DOHH2 (cell line): ENCODE results near the gene ZMAT2.

ENCODE experiments used
- H3F3A ChIP-seq: fragments of 200-600 bp; sonication (generic), shearing (Covaris generic); 2 replicates; pipeline ENCODE4 v1.6.0; 2016; ENCODE audit warnings: antibody characterized with exemption, mild to moderate bottlenecking; ENCODE audit not compliant: control insufficient read depth, insufficient read depth
- H3K27ac ChIP-seq: fragments of 200-600 bp; sonication (generic); 2 replicates; pipeline ENCODE4 v1.5.1; 2014; ENCODE audit warnings: low read depth, mild to moderate bottlenecking, low read length, moderate library complexity
- H3K27me3 ChIP-seq: fragments of 200-600 bp; sonication (generic); 2 replicates; pipeline ENCODE4 v1.6.1; 2014; ENCODE audit warnings: mild to moderate bottlenecking, low read length, mixed read lengths; ENCODE audit not compliant: control insufficient read depth
- H3K36me3 ChIP-seq: fragments of 200-600 bp; sonication (generic); 2 replicates; pipeline ENCODE4 v1.6.1; 2014; ENCODE audit warnings: mild to moderate bottlenecking, low read length, moderate library complexity, mixed read lengths; ENCODE audit not compliant: control insufficient read depth
- H3K4me1 ChIP-seq: fragments of 200-600 bp; sonication (generic); 2 replicates; pipeline ENCODE4 v1.6.1; 2014; ENCODE audit warnings: mild to moderate bottlenecking, low read length, mixed read lengths; ENCODE audit not compliant: control insufficient read depth
- H3K4me2 ChIP-seq: fragments of 200-600 bp; sonication (generic); 2 replicates; pipeline ENCODE4 v1.6.0; 2014; ENCODE audit warnings: mild to moderate bottlenecking, low read length, moderate library complexity
- H3K4me3 ChIP-seq: fragments of 200-600 bp; sonication (generic); 2 replicates; pipeline ENCODE4 v1.5.1; 2014; ENCODE audit warnings: mild to moderate bottlenecking, low read length, mixed read lengths
- H3K79me2 ChIP-seq: fragments of 200-600 bp; sonication (generic); 2 replicates; pipeline ENCODE4 v1.6.1; 2014; ENCODE audit warnings: mild to moderate bottlenecking, low read length, mixed read lengths; ENCODE audit not compliant: control insufficient read depth
- H3K9me2 ChIP-seq: fragments of 200-600 bp; sonication (generic); replicated peaks from 2 replicates; pipeline ENCODE4 v1.6.1; 2014; ENCODE audit warnings: mild to moderate bottlenecking, low read length, mixed read lengths; ENCODE audit not compliant: control insufficient read depth
- H3K9me3 ChIP-seq: fragments of 200-600 bp; sonication (generic); 2 replicates; pipeline ENCODE4 v1.6.1; 2014; ENCODE audit warnings: antibody characterized with exemption, low read length, mixed read lengths; ENCODE audit not compliant: control insufficient read depth, insufficient read depth
- H4K20me1 ChIP-seq: fragments of 200-600 bp; sonication (generic); 2 replicates; pipeline ENCODE4 v1.6.0; 2014; ENCODE audit warnings: low read depth, mild to moderate bottlenecking, antibody characterized with exemption, low read length, moderate library complexity; ENCODE audit not compliant: control insufficient read depth, insufficient read depth
- EZH2phosphoT487 ChIP-seq: fragments of 200-600 bp; sonication (generic); IDR thresholded peaks from 2 replicates; pipeline ENCODE4 v1.6.1; 2017; ENCODE audit warnings: borderline replicate concordance, mild to moderate bottlenecking, antibody characterized with exemption, low read length, moderate library complexity, mixed read lengths
- TF ChIP-seq, protein P1 (sequence below): fragments of 200-600 bp; sonication (generic); IDR thresholded peaks from one replicate; pipeline ENCODE4 v1.5.1; 2014; ENCODE audit warnings: antibody characterized with exemption, mild to moderate bottlenecking, low read depth, low read length; ENCODE audit not compliant: poor library complexity, severe bottlenecking

Gene ZMAT2

DNA sequence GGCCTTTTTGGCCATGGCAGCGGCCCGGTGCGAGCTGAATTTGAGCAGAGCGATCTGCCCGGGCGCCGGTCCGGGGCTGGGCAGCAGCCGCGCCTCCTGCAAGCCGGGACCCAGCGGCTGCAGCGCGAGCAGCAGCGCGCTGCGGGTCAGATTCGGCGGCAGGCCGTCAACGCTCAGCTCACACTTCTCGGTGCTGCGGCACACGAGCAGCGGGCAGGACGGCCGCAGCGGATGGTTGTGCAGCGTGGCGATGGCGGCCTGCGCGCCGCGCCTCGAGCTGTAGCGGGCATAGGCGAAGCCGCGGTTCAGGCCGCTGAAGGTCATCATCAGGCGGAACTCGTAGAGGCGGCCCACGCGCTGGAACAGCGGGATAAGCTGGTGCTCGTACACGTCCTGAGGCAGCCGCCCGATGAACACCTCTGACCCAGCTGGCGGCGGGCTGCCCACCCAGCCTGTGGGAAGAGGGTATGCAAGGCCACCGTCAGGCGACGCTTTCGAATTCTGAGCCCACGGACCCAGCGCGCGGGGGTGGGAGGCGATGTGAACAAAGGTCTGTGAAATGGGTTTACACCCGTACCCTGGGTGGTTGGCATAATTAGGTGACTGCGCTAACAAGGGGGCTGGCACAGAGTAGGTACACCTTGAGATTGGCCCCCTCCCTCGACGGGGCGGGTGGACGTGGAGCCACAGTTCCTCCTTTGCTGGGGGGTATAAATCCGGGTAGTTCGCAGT is 27.6 kb upstream of the ZMAT2 start:
- TF ChIP-seq EZH2phosphoT487, result no peak
- TF ChIP-seq, protein P1, sequence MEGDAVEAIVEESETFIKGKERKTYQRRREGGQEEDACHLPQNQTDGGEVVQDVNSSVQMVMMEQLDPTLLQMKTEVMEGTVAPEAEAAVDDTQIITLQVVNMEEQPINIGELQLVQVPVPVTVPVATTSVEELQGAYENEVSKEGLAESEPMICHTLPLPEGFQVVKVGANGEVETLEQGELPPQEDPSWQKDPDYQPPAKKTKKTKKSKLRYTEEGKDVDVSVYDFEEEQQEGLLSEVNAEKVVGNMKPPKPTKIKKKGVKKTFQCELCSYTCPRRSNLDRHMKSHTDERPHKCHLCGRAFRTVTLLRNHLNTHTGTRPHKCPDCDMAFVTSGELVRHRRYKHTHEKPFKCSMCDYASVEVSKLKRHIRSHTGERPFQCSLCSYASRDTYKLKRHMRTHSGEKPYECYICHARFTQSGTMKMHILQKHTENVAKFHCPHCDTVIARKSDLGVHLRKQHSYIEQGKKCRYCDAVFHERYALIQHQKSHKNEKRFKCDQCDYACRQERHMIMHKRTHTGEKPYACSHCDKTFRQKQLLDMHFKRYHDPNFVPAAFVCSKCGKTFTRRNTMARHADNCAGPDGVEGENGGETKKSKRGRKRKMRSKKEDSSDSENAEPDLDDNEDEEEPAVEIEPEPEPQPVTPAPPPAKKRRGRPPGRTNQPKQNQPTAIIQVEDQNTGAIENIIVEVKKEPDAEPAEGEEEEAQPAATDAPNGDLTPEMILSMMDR, result no peak
- H3F3A ChIP-seq, result peaks cover 10% of the 10 kb centered on the region
- no peak overlapping the region for H3K4me2 ChIP-seq
- no peaks in the 10 kb centered on the region for H3K4me1 ChIP-seq
- no peaks in the 10 kb centered on the region for H3K9me2 ChIP-seq
- no peaks in the 10 kb centered on the region for H4K20me1 ChIP-seq
- no peaks in the 10 kb centered on the region for H3K9me3 ChIP-seq
- no peaks in the 10 kb centered on the region for H3K27me3 ChIP-seq
- no peak overlapping the region for H3K4me3 ChIP-seq
- no peak overlapping the region for H3K27ac ChIP-seq
- peaks cover 19% of the 10 kb centered on the region for H3K79me2 ChIP-seq
- peaks cover 94% of the 10 kb centered on the region for H3K36me3 ChIP-seq

DNA sequence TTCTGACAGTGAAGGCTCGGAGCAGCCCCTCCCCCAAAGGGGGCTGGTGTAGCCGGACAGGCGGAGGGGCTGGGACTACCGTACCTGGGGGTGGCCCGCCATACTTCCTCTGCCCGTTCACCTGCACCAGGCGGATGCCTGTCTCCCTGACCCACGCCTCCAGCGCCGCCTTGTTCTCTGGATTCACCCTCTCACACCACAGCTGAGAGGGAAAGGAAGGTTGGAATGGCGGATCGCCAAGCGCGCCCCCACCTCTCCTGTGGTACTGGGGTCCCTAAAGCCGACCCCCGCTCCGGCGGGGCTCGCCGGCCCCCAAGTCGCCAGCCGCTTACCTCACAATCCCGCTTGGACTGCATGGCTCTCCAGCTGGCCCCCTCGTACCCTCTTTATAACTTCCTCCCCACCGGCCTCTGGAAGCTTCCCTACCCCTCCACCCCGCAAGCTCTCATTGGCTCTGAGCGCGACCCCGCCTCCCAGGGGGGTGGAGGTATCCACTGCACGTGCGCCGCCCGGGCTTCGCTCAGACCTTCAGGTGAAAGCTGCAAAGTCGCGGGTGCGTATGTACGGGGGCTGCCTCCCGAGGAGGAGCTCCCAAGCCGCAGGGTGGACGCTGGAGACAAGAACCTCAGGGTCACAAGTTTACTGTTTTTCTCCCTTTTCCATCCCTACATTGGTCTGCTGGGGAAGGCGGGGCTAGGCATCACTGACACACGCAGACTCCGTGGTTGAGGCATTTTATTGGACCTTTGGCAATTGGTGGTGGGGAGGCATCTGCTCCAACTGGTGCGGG is 26.9 kb upstream of the ZMAT2 start, which contains the start of gene DND1:
Gene DND1, minus strand, starts transcription at position 390 of the 790 bp plus-strand sequence. Its CDS starts 34 bp downstream, at position 356.
- Histone ChIP-seq H3K79me2 (peaks cover 11% of the 10 kb centered on the region), H3K4me2 (no peak within 1 kb of the TSS), H3K9me3 (no peaks in the 10 kb centered on the region), H3K36me3 (peaks cover 88% of the 10 kb centered on the region), H3K4me1 (no peaks in the 10 kb centered on the region), H4K20me1 (no peaks in the 10 kb centered on the region), H3F3A (peaks cover 10% of the 10 kb centered on the region), H3K27me3 (no peaks in the 10 kb centered on the region), H3K27ac (no peak within 1 kb of the TSS), H3K9me2 (no peaks in the 10 kb centered on the region), H3K4me3 (no peak within 1 kb of the TSS)
- TF ChIP-seq, protein P1, result no peak
- no peak for TF ChIP-seq EZH2phosphoT487

- TF ChIP-seq EZH2phosphoT487, result no peak
- TF ChIP-seq, protein P1, result no peak
- H3K27me3 ChIP-seq, result no peaks in the 10 kb centered on the region
- no peak overlapping the region for H3K4me2 ChIP-seq
- H3K79me2 ChIP-seq, result peaks cover 4% of the 10 kb centered on the region; the same call in 1 of the 2 replicates
- no peak overlapping the region for H3K4me3 ChIP-seq
- peaks cover 84% of the 10 kb centered on the region for H3K36me3 ChIP-seq
- H4K20me1 ChIP-seq, result no peaks in the 10 kb centered on the region
- no peak overlapping the region for H3K27ac ChIP-seq
- no peaks in the 10 kb centered on the region for H3K4me1 ChIP-seq
- H3K9me2 ChIP-seq, result no peaks in the 10 kb centered on the region
- H3F3A ChIP-seq, result peaks cover 10% of the 10 kb centered on the region
- H3K9me3 ChIP-seq, result no peaks in the 10 kb centered on the region
Measured at GRCh38 chr5:140674211-140674610, 26.0 kb upstream of the ZMAT2 start.
